K562 (cell line): ENCODE measurements around the gene MGA. TPM values are rescaled to one million over a fixed set of nuclear protein-coding genes. Genes with fewer than 3 reads are reported as not detected.

Experiments
- ATAC-seq: fragments of 200-7000 bp; cut with Tn5 transposase; 3 replicates; pipeline ENCODE4 v1.9.1; 2020; ENCODE audit warnings: moderate library complexity
- BruUV-seq: library from RNA; stranded (reverse); fragments of 400-500 nt; replicated peaks from 2 replicates; lab custom pipeline; 2021; lab: Mats Ljungman, UMichigan
- CTCF ChIA-PET: fragments of 300-600 bp; formaldehyde crosslinking; extraction: SDS; loops from one replicate; lab custom pipeline; 2021; ENCODE audit warnings: low intra/inter-chr PET ratio; lab: Yijun Ruan, JAX
- POLR2A ChIA-PET: fragments of 300-600, 350-650 bp; sonication (Branson Sonifier 250); formaldehyde crosslinking; extraction: SDS; loops from one replicate; lab custom pipeline; 2021; ENCODE audit warnings: antibody characterized with exemption, inconsistent platforms; lab: Yijun Ruan, JAX
- DNase-seq, 4 experiments: peaks; one replicate each; pipeline versions ENCODE4 v3.0.0 to v3.0.0-alpha.2; 2011 to 2018; ENCODE audit warnings: low spot score in 3 of 4, mixed read lengths in 3 of 4; ENCODE audit errors: extremely low read depth in 1 of 4
- FAIRE-seq: peaks from 2 replicates; lab custom pipeline; 2011; peaks lifted over from hg19 to GRCh38; lab: Jason Lieb, UNC
- H2AFZ ChIP-seq: 2 replicates; pipeline ENCODE4 v1.6.0; 2011; ENCODE audit warnings: low read depth, low read length, control low read depth, inconsistent platforms
- H3K27ac ChIP-seq: fragments of 200-600 bp; 3 replicates; pipeline ENCODE4 v1.8.0; 2011; ENCODE audit warnings: low read depth, mild to moderate bottlenecking, control low read depth, inconsistent platforms, low read length, moderate library complexity, mixed read lengths; ENCODE audit errors: extremely low read depth
- H3K27me3 ChIP-seq, 2 experiments: fragments of 300-600 bp in 1 of 2; 2 replicates in 1 of 2; 3 replicates in 1 of 2; pipeline versions ENCODE4 v1.6.0 to v1.8.0; 2011; ENCODE audit warnings: inconsistent platforms in 2 of 2, low read length in 2 of 2, mild to moderate bottlenecking in 1 of 2, mixed read lengths in 1 of 2, moderate library complexity in 1 of 2; ENCODE audit not compliant: control insufficient read depth in 2 of 2, insufficient read depth in 2 of 2
- H3K36me3 ChIP-seq: fragments of 300-600 bp; 3 replicates; pipeline ENCODE4 v1.8.0; 2011; ENCODE audit warnings: mild to moderate bottlenecking, low read length, inconsistent platforms; ENCODE audit not compliant: control insufficient read depth, insufficient read depth
- H3K4me1 ChIP-seq, 2 experiments: fragments of 200-600 bp in 1 of 2; replicated peaks in 1 of 2; 2 replicates in 1 of 2; 3 replicates in 1 of 2; pipeline versions ENCODE4 v1.5.1 to v1.8.0; 2011; ENCODE audit warnings: inconsistent platforms in 2 of 2, low read length in 2 of 2, mild to moderate bottlenecking in 1 of 2, mixed read lengths in 1 of 2, moderate library complexity in 1 of 2; ENCODE audit not compliant: control insufficient read depth in 2 of 2, insufficient read depth in 2 of 2
- H3K4me2 ChIP-seq: 2 replicates; pipeline ENCODE4 v1.6.1; 2011; ENCODE audit warnings: low read length, control low read depth, inconsistent platforms, mixed read lengths; ENCODE audit not compliant: insufficient read depth
- H3K4me3 ChIP-seq: fragments of 200-600 bp; sonication (generic), shearing (Covaris generic); 2 replicates; pipeline ENCODE4 v1.5.1; 2016; ENCODE audit warnings: control low read depth, inconsistent platforms
- H3K79me2 ChIP-seq: fragments of 200-600 bp; 3 replicates; pipeline ENCODE4 v1.8.0; 2011; ENCODE audit warnings: low read length, inconsistent platforms; ENCODE audit not compliant: control insufficient read depth, insufficient read depth
- H3K9ac ChIP-seq, 2 experiments: 2 replicates each; pipeline versions ENCODE4 v1.6.0 to v1.6.1; 2011; ENCODE audit warnings: low read depth in 2 of 2, low read length in 2 of 2, control low read depth in 1 of 2, inconsistent platforms in 1 of 2, mild to moderate bottlenecking in 1 of 2, mixed read lengths in 1 of 2; ENCODE audit not compliant: insufficient read depth in 1 of 2
- H3K9me1 ChIP-seq: one replicate; pipeline ENCODE4 v1.6.0; 2011; ENCODE audit warnings: inconsistent platforms, mild to moderate bottlenecking, low read length, moderate library complexity; ENCODE audit not compliant: control insufficient read depth, insufficient read depth
- H3K9me3 ChIP-seq: replicated peaks from 2 replicates; pipeline ENCODE4 v1.5.1; 2011; ENCODE audit warnings: low read depth, low read length, inconsistent platforms; ENCODE audit not compliant: control insufficient read depth, insufficient read depth
- H4K20me1 ChIP-seq: replicated peaks from 2 replicates; pipeline ENCODE4 v1.6.1; 2011; ENCODE audit warnings: low read length, inconsistent platforms, mixed read lengths; ENCODE audit not compliant: control insufficient read depth, insufficient read depth
- BRF2 ChIP-seq: IDR thresholded peaks from 3 replicates; pipeline ENCODE4 v1.6.1; 2011; ENCODE audit warnings: borderline replicate concordance, mild to moderate bottlenecking; ENCODE audit not compliant: insufficient read length, insufficient read depth
- COPS2 ChIP-seq: fragments of 450-650 bp; conservative IDR thresholded peaks from 2 replicates; pipeline ENCODE4 v1.6.1; 2016; ENCODE audit warnings: mild to moderate bottlenecking, moderate library complexity
- CREM ChIP-seq: IDR thresholded peaks from 2 replicates; pipeline ENCODE4 v1.6.1; 2014; ENCODE audit warnings: antibody characterized with exemption, low read depth
- SMARCE1 ChIP-seq: fragments of 450-650 bp; IDR thresholded peaks from 2 replicates; pipeline ENCODE4 v1.7.1; 2016; ENCODE audit warnings: mild to moderate bottlenecking
- TCF7 ChIP-seq: sonication (generic); IDR thresholded peaks from 2 replicates; pipeline ENCODE4 v1.6.1; 2016; ENCODE audit warnings: antibody characterized with exemption, borderline replicate concordance
- U2AF2 ChIP-seq: fragments of 200-400 bp; formaldehyde crosslinking; optimal IDR thresholded peaks from 2 replicates; pipeline ENCODE3; 2017; ENCODE audit warnings: low read depth, mild to moderate bottlenecking, low read length
- ZNF316 ChIP-seq: fragments of 450-650 bp; IDR thresholded peaks from 2 replicates; pipeline ENCODE4 v1.6.1; 2016
- WGBS: fragments of 100-300 bp; shearing (Covaris generic); methylation state at CpG from one replicate; pipeline ENCODE4 v1.1.6; 2016; ENCODE audit warnings: low coverage, mixed read lengths; ENCODE audit not compliant: insufficient coverage; ENCODE audit errors: missing lambda C conversion rate; 5-methylcytosine and 5-hydroxymethylcytosine counted together
- in situ Hi-C: fragments of 300-500 bp; cut with MboI; formaldehyde crosslinking; loops from 4 replicates; pipeline ENCODE4 v1.15.0; 2018; ENCODE audit warnings: inconsistent platforms, mixed read lengths
- intact Hi-C: fragments of 100-400 bp; cut with micrococcal nuclease; formaldehyde crosslinking; loops from 2 replicates; pipeline ENCODE4 v1.14.2; 2022
- polyA plus RNA-seq, 8 experiments: library from polyadenylated mRNA; depleted of rRNA in 4 of 8; stranded (reverse) in 5 of 8; unstranded in 3 of 8; fragments of >200 nt; fragmentation: Nextera tagmentation in 2 of 8; fragmentation: Illumina TruSeq in 1 of 8; extraction: Ambion mirVana in 2 of 8; extraction: Trizol in 1 of 8; gene quantifications; 2 replicates each; pipeline versions ENCODE4 v1.2.1 to v1.2.3, GENCODE V29; 2011 to 2014; ENCODE audit warnings: inconsistent platforms in 1 of 8, missing spikeins in 1 of 8
- total RNA-seq, 7 experiments: library from RNA; depleted of rRNA in 6 of 7; stranded (reverse); fragments of >200 nt in 6 of 7; fragmentation: Illumina TruSeq in 2 of 7; extraction: Trizol in 2 of 7; gene quantifications; 2 replicates each; pipeline versions ENCODE4 v1.2.1 to v1.2.3, GENCODE V29; 2011 to 2021; ENCODE audit warnings: low replicate concordance in 1 of 7
- TF ChIP-seq, protein P1 (sequence below): sonication (generic); IDR thresholded peaks from 2 replicates; pipeline ENCODE4 v1.6.1; 2016

Gene MGA
- total and polyA plus RNA-seq, 9 of the 15 experiments (the other 6 are each of a cell fraction or from before 2014, with no cell fraction given), result 4.7 to 56.1 (median 21.1) TPM

GRCh38 chr15:41794081-41794480 is 133.9 kb downstream of the MGA start:
- peaks cover 30 to 43% of the 10 kb centered on the region in 2 experiments for H3K4me1 ChIP-seq
- 0 out of 3 replicates have a peak, but pooled peaks cover 5% of the 10 kb centered on the region for H3K79me2 ChIP-seq
- no peak overlapping the region for H3K4me2 ChIP-seq
- H3K9ac ChIP-seq, result no peak overlapping the region
- H4K20me1 ChIP-seq, result peaks cover 16% of the 10 kb centered on the region
- H3K27ac ChIP-seq, result no peak overlapping the region
- DNase-seq (no peak), ATAC-seq (no peak), FAIRE-seq (no peak)
- POLR2A ChIA-PET, result interaction anchor here (0.8 kb wide), 1 partner anchor 12 kb away, joined by 3 read pairs; no protein-coding TSS in a partner anchor
- no peaks in the 10 kb centered on the region for H3K9me3 ChIP-seq
- no peaks in the 10 kb centered on the region for H3K27me3 ChIP-seq
- 30% methylated on average over 4 of the region's 4 CpGs for WGBS
- intact Hi-C loops (no loop called here), in situ Hi-C loops (no loop called here)
- TF ChIP-seq SMARCE1 (no peak), COPS2 (no peak), U2AF2 (no peak), TCF7 (no peak), CREM (no peak), ZNF316 (peak; percentile 8; the same call in 1 of the 2 replicates), BRF2 (no peak)
- TF ChIP-seq, protein P1, sequence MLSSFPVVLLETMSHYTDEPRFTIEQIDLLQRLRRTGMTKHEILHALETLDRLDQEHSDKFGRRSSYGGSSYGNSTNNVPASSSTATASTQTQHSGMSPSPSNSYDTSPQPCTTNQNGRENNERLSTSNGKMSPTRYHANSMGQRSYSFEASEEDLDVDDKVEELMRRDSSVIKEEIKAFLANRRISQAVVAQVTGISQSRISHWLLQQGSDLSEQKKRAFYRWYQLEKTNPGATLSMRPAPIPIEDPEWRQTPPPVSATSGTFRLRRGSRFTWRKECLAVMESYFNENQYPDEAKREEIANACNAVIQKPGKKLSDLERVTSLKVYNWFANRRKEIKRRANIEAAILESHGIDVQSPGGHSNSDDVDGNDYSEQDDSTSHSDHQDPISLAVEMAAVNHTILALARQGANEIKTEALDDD, result no peak
- H3K4me3 ChIP-seq, result no peak overlapping the region
- no TSS peak for BruUV-seq
- peaks cover 5% of the 10 kb centered on the region for H3K9me1 ChIP-seq
- H3K36me3 ChIP-seq, result no peaks in the 10 kb centered on the region
- CTCF ChIA-PET, result no interaction called here
- no peak overlapping the region for H2AFZ ChIP-seq
